NK-92 treated with Interleukin-12 subunit alpha and Interleukin-12 subunit beta, amount 100 ng/mL, for 24 hours (cell line): ENCODE results near the gene XYLB.
"Not testable (repeated sequence)": the region's sequence is repeated elsewhere in the genome, so short reads cannot be mapped to it uniquely, and the experiment has no call there.

Experiments used
- DNase-seq: peaks from one replicate; lab custom pipeline; 2025; lab: John Stamatoyannopoulos, UW

The XYLB gene

GRCh38 chr3:38346587-38347410 lies at the start of gene XYLB:
XYLB (plus strand) TSS chr3:38346785; CDS start chr3:38346869, 84 bp downstream.
- DNase-seq, result peak; percentile 39

GRCh38 chr3:38297053-38297452 lies 49.5 kb upstream of the XYLB start:
- DNase-seq, result not testable (repeated sequence)

DNA sequence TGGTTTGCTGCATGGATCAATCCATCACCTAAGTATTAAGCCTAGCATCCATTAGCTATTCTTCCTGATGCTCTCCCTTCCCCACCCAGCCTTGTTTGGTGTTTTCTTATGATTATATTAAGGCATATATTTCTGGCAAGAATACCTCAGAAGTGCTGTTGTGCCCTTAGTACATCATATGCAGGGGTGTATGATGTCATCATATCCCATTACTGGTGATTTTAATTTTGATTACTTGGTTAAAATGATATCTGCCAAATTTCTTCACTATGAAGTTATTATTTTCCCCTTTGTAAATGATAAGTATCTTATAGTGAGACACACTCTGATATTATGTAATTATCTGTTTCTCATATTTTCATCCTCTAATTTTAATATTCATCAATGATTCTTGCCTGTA lies 49.0 kb upstream of the XYLB start:
- no peak for DNase-seq

DNA sequence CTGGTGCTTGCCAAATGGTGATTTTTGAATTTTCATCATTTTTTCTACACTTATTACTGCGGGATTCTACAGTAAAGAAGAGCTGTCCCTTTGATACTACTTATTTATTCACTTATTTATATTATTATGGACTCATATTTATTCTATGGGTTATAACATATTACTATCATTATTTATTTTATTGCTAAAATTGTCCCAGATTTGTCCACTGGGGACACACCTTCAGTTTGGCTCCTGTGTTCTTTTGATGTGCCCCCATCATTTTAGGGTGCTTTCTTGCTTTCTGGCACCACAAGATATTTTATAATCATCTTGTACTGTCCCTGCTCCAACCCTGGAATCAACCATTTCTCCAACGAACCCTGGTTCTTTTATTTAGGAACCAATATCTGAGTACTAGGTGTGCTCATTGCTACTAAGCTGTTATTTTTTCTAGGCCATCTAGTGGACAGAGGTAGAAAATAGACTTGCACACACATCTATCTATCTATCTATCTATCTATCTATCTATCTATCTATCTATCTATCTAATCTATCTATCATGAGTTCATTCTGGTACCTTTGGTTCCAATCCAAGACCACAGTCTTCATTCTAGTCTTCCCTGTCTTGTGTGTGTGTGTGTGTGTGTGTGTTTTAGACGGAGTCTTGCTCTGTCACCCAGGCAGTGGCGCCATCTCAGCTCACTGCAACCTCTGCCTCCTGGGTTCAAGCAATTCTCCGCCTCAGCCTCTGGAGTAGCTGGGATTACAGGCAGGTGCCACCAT lies 48.5 kb upstream of the XYLB start:
- DNase-seq, result no peak

GRCh38 chr3:38306941-38307340 lies 39.6 kb upstream of the XYLB start:
- no peak for DNase-seq

GRCh38 chr3:38307599-38307998 lies 39.0 kb upstream of the XYLB start:
- DNase-seq, result no peak

GRCh38 chr3:38308456-38308855 lies 38.1 kb upstream of the XYLB start:
- no peak for DNase-seq

GRCh38 chr3:38311476-38311875 lies 35.1 kb upstream of the XYLB start:
- DNase-seq, result no peak

- no peak for DNase-seq
Observed at GRCh38 chr3:38311941-38312340, 34.6 kb upstream of the XYLB start.

DNA sequence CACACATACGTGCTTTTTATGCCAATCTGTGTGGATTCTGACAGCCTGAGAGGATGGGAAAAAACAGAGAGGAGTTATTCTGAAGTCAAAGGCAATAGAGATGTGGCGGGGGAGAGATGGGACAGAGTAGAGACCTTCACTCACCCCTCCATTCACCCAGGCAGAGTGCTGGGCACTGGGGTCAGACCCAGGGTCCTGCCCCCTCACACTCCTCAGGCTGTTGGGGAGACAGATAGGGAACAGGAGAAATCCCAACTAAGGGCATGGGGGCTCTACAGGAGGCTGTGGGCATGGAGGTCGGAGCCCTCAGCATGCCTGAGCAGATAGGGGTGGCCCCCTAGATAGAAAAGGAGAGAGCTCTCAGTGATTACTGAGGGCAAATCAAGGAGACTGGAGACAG lies 34.2 kb upstream of the XYLB start:
- no peak for DNase-seq

DNA sequence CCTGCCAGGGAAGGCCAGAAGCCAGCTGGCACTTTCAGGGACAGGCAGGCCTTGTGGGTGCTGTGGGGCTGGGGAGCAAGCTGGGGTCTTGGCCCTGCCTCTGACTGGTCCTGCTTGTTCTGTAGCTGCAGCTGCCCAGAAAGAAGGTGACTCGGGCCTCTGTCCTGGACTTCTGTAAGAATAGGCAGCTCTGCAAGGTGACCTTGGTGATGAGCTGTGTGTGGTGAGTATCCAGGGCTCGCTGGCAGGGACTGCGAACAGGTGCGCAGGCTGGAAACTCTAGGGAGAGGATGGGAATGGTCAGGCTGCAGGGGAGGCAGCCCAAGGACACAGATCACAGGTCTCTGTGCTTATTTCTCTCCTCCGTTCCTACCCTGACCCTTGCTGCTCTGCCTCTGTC lies 33.3 kb upstream of the XYLB start:
- no peak for DNase-seq

GRCh38 chr3:38313695-38314094 lies 32.9 kb upstream of the XYLB start:
- no peak for DNase-seq

DNA sequence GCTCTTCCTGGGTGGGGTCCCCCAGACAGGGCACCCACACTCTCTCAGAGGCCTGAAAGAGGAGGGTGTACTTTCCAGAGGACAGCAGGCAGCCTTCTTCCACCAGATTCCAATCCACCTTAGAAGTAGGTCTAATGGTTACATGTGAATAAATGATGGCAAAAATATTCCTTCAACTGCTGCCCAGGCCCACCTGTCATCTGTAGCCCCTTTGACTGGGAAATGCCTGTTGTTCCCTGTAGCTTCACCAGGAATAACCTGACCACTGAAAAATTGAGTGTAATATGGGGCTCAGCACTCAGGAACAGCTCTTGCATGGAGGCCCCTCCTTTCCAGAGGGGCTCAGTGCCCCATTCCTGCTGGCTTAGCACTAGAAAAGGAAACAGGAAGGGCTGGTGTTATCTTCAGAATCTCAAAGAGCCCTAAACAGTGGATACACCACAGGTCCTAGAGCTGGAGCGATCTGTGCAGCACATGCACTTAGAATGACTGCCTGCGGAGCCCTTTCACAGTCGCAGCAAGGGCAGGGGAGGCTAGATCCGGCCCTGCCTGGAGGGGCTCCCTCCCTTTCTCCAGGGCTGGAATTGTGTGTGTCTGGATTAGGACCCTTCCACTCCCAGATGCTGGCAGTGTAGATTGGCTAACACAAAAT lies 32.3 kb upstream of the XYLB start:
- no peak for DNase-seq

GRCh38 chr3:38314764-38315487 lies 31.7 kb upstream of the XYLB start:
- no peak for DNase-seq

DNA sequence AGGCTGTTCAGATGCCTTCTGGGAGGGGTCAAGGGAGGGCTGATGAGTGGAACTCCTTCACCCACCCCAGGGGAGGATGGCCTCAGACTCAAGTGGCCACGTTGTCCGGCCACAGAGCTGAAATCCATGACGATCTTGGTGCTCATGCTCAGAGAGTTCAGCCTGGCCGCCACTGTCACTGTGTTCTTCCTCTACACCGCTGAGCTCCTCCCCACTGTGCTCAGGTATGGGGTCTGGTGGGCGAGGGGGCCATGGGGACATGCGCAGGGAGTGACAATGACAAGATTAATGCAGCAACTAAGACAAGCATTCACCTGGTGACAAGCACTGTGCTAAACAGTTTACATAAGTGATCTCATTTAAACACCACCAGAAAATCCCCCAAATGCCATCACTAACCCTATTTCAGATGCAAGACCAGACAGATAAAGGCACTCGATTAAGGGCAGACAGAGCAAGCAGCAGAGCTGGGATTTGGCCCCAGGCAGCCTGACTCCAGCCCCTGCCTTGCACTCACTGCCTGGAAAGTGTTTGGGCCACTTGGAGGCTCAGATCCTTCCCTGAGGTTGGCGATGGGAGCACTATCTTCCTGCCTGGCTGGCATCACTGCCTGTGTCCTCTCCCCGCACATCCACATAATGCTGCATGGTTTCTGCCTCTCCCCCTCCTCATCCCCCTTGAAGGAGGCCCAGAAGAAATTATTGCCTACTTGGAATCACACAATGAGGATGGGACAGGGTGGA lies 30.9 kb upstream of the XYLB start:
- no peak for DNase-seq

DNA sequence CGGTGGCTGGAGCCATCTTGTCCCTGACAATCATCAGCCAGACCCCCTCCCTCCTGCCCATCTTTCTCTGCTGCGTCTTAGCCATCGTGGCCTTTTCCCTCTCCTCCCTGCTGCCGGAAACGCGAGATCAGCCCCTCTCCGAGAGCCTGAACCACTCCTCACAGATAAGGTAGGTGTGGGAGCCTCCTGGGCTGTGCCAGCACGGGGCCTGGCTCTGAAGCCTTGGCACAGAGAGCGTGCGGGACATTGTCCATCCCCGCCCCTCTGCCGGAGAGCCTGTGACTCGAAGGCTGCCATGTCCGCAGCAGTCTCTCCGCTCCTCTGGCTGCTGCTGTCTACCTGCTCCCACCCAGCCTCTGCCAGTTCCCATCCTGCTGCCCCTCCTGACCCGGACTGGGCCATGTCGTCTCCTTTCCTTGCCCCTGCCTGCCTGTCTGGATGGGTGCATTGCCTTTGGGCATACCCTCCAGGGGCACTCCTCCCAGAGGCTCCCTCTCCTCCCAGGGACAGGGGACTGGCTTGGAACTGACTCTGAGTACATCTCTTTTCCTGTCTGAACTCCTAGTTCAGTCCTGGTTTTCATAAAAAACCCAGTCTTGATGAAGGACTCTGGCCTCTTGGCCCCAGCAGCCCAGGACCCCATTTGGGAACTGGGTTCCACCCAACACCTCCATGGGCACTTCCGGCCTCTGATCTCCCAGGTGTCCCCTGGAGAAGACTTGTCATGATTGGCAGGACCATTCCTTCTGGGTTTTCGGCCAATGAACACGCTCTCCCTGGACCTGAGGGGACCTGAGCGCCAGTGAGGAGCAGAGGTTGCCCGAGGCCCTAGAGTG lies 30.0 kb upstream of the XYLB start:
- DNase-seq, result no peak

DNA sequence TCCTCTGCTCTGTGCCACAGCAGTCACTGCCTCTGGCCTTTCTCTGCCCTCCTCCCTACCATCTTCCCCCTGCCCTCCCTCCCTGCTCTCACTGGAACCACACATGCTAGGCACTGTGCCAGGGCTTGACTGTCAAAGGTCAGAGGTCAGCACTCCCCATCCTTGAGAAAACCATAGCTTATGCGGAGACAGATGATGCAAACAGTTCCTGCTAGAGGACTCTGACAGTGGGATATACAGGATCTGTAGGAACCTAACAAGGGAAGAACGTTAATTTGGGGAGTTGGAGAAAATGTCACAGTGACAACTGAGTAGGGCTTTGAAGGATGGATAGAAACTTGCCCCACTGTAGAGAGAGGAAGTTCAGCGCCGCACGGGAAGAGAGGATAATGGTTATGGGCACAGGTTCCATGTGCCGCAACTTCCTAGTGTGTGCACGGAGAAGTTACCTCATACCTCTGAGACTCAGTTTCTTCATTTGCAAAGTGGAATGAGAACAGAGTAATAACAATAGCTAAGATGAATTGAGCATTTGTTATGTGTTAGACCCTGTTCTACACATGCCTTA lies 29.3 kb upstream of the XYLB start:
- DNase-seq, result no peak

DNA sequence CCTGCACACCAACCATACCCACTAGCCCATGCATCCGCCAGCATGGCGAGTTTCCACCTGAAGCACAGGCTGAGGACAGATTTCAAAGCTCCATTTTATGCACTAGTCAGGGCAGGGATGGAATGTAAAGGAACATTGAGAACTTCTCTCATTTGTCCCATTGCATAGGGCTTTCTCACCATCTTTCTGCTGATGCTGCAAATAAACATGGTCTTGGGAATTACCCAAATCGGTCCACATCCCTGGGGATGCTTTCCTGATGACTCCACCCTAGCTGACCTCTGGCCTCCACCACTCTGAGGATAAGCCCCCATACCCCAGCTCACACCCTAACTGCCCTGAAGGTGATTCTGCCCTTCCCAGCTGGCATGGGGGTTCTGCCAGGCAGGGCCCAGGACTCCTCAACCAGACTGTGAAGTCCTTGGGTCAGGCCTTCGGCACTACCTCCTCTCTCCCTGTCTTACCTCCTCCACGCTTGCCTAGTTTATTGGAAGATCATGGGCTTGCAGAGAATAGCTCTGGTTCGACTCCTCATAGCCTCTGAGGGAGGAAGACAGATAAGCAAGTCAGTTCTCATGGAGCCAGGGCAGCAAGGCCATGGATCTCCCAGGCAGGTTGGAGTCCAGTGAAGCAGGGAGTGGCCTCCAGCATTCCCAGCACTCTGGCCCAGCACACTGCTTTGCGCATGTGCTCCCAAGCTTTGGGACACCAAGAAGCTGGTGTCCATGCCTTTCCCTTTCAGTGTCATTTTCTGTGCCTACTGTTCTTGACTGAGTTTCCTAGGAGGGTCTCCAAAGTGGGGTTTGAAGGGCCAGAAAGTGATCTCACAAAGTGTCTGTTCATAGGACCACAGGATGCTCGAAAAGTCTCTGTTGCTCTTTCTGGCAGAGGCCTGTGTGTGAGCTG lies 27.6 kb upstream of the XYLB start:
- no peak for DNase-seq

DNA sequence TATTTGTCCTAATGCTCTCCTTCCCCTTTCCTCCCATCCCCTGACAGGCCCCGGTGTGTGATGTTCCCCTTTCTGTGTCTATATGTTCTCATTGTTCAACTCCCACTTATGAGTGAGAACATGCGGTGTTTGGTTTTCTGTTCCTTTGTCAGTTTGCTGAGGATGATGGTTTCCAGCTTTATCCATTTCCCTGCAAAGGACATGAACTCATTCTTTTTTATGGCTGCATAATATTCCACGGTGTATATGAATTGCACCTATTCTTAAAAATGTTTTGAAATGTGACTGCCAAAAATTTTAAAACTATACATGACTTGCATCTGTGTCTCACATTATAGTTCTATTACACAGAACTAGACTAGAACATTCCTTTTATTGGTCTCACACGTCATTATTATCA lies 25.9 kb upstream of the XYLB start:
- DNase-seq, result not testable (repeated sequence)
